HEK293T (cell line): ENCODE measurements around the gene EXD3.
"Not testable (repeated sequence)": the region's sequence is repeated elsewhere in the genome, so short reads cannot be mapped to it uniquely, and the experiment has no call there.

ENCODE experiments used
- CTCF ChIA-PET: fragments of 350-600 bp; formaldehyde crosslinking; extraction: SDS; loops from one replicate; lab custom pipeline; 2021; ENCODE audit warnings: antibody characterized with exemption, inconsistent platforms; lab: Yijun Ruan, JAX
- POLR2A ChIA-PET: fragments of 350-600 bp; formaldehyde crosslinking; extraction: SDS; loops from one replicate; lab custom pipeline; 2020; ENCODE audit warnings: antibody characterized with exemption, inconsistent platforms; lab: Yijun Ruan, JAX
- DNase-seq: peaks from one replicate; pipeline ENCODE4 v3.0.0; 2012; ENCODE audit warnings: mixed read lengths; ENCODE audit errors: extremely low spot score
- ARNT ChIP-seq: fragments of 450-650 bp; IDR thresholded peaks from 2 replicates; pipeline ENCODE4 v1.6.1; 2017; ENCODE audit warnings: mild to moderate bottlenecking
- BHLHE40 ChIP-seq: fragments of 450-650 bp; IDR thresholded peaks from 2 replicates; pipeline ENCODE4 v1.6.1; 2016; ENCODE audit warnings: mild to moderate bottlenecking, moderate library complexity, borderline replicate concordance
- CTBP1 ChIP-seq: fragments of 450-650 bp; IDR thresholded peaks from 2 replicates; pipeline ENCODE4 v1.6.1; 2016; ENCODE audit warnings: borderline replicate concordance
- ELF4 ChIP-seq: fragments of 450-650 bp; IDR thresholded peaks from 2 replicates; pipeline ENCODE4 v1.6.1; 2017; ENCODE audit warnings: antibody characterized with exemption
- FOXA1 ChIP-seq: fragments of 450-650 bp; IDR thresholded peaks from 2 replicates; pipeline ENCODE4 v1.6.1; 2016; ENCODE audit warnings: mild to moderate bottlenecking
- FOXK2 ChIP-seq: fragments of 450-650 bp; IDR thresholded peaks from 2 replicates; pipeline ENCODE4 v1.6.1; 2016; ENCODE audit warnings: mild to moderate bottlenecking
- FOXM1 ChIP-seq: fragments of 450-650 bp; IDR thresholded peaks from 2 replicates; pipeline ENCODE4 v1.6.1; 2017; ENCODE audit warnings: mild to moderate bottlenecking, borderline replicate concordance
- HDGF ChIP-seq: fragments of 450-650 bp; IDR thresholded peaks from 2 replicates; pipeline ENCODE4 v1.6.1; 2017; ENCODE audit warnings: antibody characterized with exemption, borderline replicate concordance
- L3MBTL2 ChIP-seq: fragments of 450-650 bp; conservative IDR thresholded peaks from 2 replicates; pipeline ENCODE4 v1.6.1; 2016; ENCODE audit warnings: mild to moderate bottlenecking
- LEF1 ChIP-seq: fragments of 450-650 bp; IDR thresholded peaks from 2 replicates; pipeline ENCODE4 v1.6.1; 2017; ENCODE audit warnings: mild to moderate bottlenecking, borderline replicate concordance
- NFRKB ChIP-seq: fragments of 450-650 bp; IDR thresholded peaks from 2 replicates; pipeline ENCODE4 v1.6.1; 2016; ENCODE audit warnings: mild to moderate bottlenecking, moderate library complexity
- PKNOX1 ChIP-seq: fragments of 450-650 bp; IDR thresholded peaks from 2 replicates; pipeline ENCODE4 v1.6.1; 2016
- SP1 ChIP-seq: fragments of 450-650 bp; IDR thresholded peaks from 2 replicates; pipeline ENCODE4 v1.6.1; 2017
- SUZ12 ChIP-seq: fragments of 450-650 bp; IDR thresholded peaks from 2 replicates; pipeline ENCODE4 v1.6.1; 2016; ENCODE audit warnings: mild to moderate bottlenecking
- TARDBP ChIP-seq: fragments of 450-650 bp; IDR thresholded peaks from 2 replicates; pipeline ENCODE4 v1.6.1; 2016
- ZNF384 ChIP-seq: fragments of 450-650 bp; IDR thresholded peaks from 2 replicates; pipeline ENCODE4 v1.6.1; 2016

The EXD3 gene

DNA sequence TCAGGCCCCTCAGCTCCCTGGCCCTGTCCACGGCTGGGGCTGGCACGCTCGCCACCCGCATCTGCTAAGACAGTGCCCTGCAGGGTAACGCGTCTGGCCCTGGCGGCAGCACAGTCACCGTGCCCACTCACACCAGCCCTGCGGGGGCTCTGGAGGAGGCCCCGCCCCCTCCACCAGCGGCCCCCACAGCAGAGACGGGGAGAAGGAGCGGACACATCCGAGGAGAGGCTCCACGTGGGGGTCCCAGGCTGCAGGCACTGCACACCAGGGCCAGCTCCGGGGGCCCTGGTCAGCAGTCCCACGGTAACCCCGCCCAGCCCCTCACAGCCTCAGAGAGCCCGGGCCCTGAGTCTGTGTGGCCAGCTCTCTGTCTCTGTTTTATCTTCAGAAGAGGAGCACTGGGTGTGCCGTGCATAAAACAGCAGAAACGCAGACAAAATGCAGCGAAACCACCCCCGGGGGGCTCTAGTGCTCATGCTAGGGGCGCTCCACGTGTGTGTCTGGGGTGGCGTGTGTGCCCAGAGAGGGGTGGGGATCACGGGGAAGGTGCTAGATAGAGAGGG lies 73.4 kb downstream of the EXD3 start:
- DNase-seq, result no peak
- TF ChIP-seq SUZ12, result no peak
- POLR2A ChIA-PET, result no interaction called here
- CTCF ChIA-PET, result no interaction called here

- no peak for TF ChIP-seq ZNF384
- TF ChIP-seq SUZ12, result no peak
- CTCF ChIA-PET, result no interaction called here
- no peak for DNase-seq
- POLR2A ChIA-PET, result no interaction called here
Observed at GRCh38 chr9:137348769-137349470, 74.0 kb downstream of the EXD3 start.

DNA sequence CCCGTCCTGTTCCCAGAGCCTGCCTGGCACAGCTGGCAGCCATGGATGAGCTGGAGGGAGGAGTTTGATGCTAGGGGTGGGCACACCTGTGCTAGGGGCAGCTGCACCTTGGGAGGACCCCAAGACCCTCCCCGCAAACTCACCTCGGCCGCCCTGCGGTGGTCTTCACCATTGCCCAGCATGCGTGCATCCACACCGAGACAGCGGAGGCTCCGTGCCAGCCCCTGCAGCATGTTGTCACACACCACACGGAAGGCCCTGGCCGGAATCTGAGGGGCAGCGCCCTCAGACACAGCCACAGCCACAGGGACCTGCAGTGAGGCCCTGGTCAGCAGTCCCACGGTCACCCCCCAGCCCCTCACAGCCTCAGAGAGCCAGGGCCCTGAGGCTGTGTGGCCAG lies 75.0 kb downstream of the EXD3 start:
- TF ChIP-seq BHLHE40 (no peak), ZNF384 (no peak), TARDBP (no peak), CTBP1 (no peak), SUZ12 (no peak), FOXA1 (no peak), ARNT (no peak), L3MBTL2 (no peak), LEF1 (no peak), SP1 (no peak), ELF4 (no peak)
- POLR2A ChIA-PET, result no interaction called here
- CTCF ChIA-PET, result no interaction called here
- no peak for DNase-seq

GRCh38 chr9:137342482-137342881 lies 80.5 kb downstream of the EXD3 start:
- CTCF ChIA-PET, result no interaction called here
- POLR2A ChIA-PET, result no interaction called here
- TF ChIP-seq ZNF384 (no peak), SUZ12 (no peak), FOXA1 (no peak)
- DNase-seq, result no peak

DNA sequence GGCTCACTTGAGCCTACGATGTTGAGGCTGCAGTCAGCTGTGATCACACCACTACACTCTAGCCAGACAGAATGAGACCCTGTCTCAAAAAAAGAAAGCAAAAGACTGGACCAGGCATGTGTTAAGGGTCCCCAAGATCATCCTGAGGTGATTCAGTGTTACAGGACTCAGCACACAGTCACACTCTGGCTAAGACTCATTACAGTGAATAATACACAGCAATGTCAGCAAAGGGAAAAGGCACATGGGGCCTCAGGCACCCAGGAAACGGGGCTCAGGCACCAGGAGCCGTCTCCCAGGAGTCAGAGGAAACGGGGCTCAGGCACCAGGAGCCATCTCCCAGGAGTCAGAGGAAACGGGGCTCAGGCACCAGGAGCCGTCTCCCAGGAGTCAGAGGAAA lies 81.7 kb downstream of the EXD3 start:
- no peak for DNase-seq
- TF ChIP-seq FOXA1 (no peak), ZNF384 (no peak), ARNT (no peak)
- POLR2A ChIA-PET, result no interaction called here
- CTCF ChIA-PET, result no interaction called here

GRCh38 chr9:137339908-137340462 lies 83.0 kb downstream of the EXD3 start:
- DNase-seq, CTCF ChIA-PET, POLR2A ChIA-PET: not testable (repeated sequence)

- ChIA-PET POLR2A (no interaction called here), CTCF (no interaction called here)
- no peak for DNase-seq
Observed at GRCh38 chr9:137339045-137339907, 83.7 kb downstream of the EXD3 start.

GRCh38 chr9:137336735-137337134 lies 86.2 kb downstream of the EXD3 start:
- ChIA-PET POLR2A (no interaction called here), CTCF (no interaction called here)
- DNase-seq, result no peak
- no peak for TF ChIP-seq FOXK2

More at GRCh38 chr9:137339045-137339907, 83.7 kb downstream of the EXD3 start:
- no peak for TF ChIP-seq SP1
- no peak for TF ChIP-seq FOXA1

DNA sequence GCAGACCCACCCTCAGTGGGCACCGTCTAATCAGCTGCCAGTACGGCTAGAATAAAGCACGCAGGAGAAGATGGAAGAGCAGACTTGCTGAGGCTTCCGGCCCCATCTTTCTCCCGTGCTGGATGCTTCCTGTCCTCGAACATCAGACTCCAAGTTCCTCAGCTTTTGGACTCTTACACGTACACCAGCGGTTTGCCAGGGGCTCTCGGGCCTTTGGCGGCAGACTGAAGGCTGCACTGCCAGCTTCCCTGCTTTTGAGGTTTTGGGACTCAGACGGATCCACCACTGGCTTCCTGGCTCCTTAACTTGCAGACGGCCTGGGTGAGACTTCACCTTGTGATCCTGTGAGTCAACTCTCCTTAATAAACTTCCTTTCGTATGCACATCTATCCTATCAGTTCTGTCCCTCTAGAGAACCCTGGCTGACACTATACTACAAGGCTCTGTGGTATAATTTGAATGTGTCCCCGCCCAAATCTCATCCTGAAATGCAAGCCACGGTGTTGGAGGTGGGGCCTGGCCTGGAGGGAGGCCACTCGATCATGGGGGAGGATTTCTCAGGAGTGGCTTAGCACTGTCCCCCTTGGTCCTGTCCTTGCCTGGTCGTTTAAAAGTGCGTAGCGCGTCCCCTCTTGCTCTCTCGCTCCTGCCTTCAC lies 89.8 kb downstream of the EXD3 start:
- ChIA-PET POLR2A (no interaction called here), CTCF (no interaction called here)
- no peak for DNase-seq
- TF ChIP-seq ZNF384 (no peak), NFRKB (no peak), SP1 (no peak), SUZ12 (no peak), ELF4 (no peak)

- no peak for DNase-seq
- ChIA-PET POLR2A (no interaction called here), CTCF (no interaction called here)
- TF ChIP-seq L3MBTL2 (no peak), SP1 (no peak), ELF4 (no peak), BHLHE40 (no peak), HDGF (no peak), ZNF384 (no peak), LEF1 (no peak), FOXK2 (no peak), NFRKB (no peak), FOXM1 (no peak), SUZ12 (no peak), PKNOX1 (no peak)
Observed at GRCh38 chr9:137331929-137332328, 91.0 kb downstream of the EXD3 start.
